CD14-positive monocyte (primary cell): ENCODE measurements around the gene CDC42EP3. TPM values are rescaled to one million over a fixed set of nuclear protein-coding genes. Genes with fewer than 3 reads are reported as not detected.

Experiments used
- DNase-seq, 3 donors: peaks; one replicate each; pipeline ENCODE4 v3.0.0-alpha.2; 2011 to 2022
- H2AFZ ChIP-seq: 2 replicates; pipeline ENCODE4 v1.6.0; 2012; ENCODE audit warnings: mild to moderate bottlenecking, low read depth, low read length, inconsistent platforms; ENCODE audit not compliant: insufficient read depth, poor library complexity, severe bottlenecking
- H3K27ac ChIP-seq, 2 donors: 1 replicate in 1 of 2; 2 replicates in 1 of 2; pipeline ENCODE4 v1.5.1; 2012 to 2013; ENCODE audit warnings: low read length in 2 of 2, control low read depth in 1 of 2, inconsistent platforms in 1 of 2, low read depth in 1 of 2, mild to moderate bottlenecking in 1 of 2
- H3K27me3 ChIP-seq, 2 donors: one replicate each; pipeline versions ENCODE4 v1.6.0 to v1.6.1; 2011 to 2013; ENCODE audit warnings: low read length in 2 of 2; ENCODE audit not compliant: control insufficient read depth in 2 of 2, insufficient read depth in 2 of 2
- H3K36me3 ChIP-seq, 2 donors: replicated peaks in 1 of 2; 1 replicate in 1 of 2; 2 replicates in 1 of 2; pipeline versions ENCODE4 v1.5.1 to v1.6.1; 2012 to 2013; ENCODE audit warnings: low read length in 2 of 2, control low read depth in 1 of 2, inconsistent platforms in 1 of 2, mild to moderate bottlenecking in 1 of 2; ENCODE audit not compliant: insufficient read depth in 2 of 2, control insufficient read depth in 1 of 2
- H3K4me1 ChIP-seq, 2 donors: 1 replicate in 1 of 2; 2 replicates in 1 of 2; pipeline versions ENCODE4 v1.5.1 to v1.6.1; 2012 to 2013; ENCODE audit warnings: low read length in 2 of 2, control low read depth in 1 of 2, inconsistent platforms in 1 of 2, mild to moderate bottlenecking in 1 of 2, moderate library complexity in 1 of 2; ENCODE audit not compliant: insufficient read depth in 2 of 2, control insufficient read depth in 1 of 2
- H3K4me2 ChIP-seq: replicated peaks from 2 replicates; pipeline ENCODE3; 2012; ENCODE audit warnings: low read length, moderate library complexity, mild to moderate bottlenecking; ENCODE audit not compliant: poor library complexity, severe bottlenecking; ENCODE audit errors: extremely low read depth
- H3K4me3 ChIP-seq, 3 experiments: fragments of 200-600 bp in 1 of 3; sonication (generic) in 1 of 3; replicated peaks in 1 of 3; 1 replicate in 2 of 3; 2 replicates in 1 of 3; pipeline ENCODE4 v1.5.1; 2011 to 2013; ENCODE audit warnings: low read length in 3 of 3, mild to moderate bottlenecking in 3 of 3, control low read depth in 2 of 3, low read depth in 2 of 3, inconsistent platforms in 1 of 3, moderate library complexity in 1 of 3
- H3K79me2 ChIP-seq: 2 replicates; pipeline ENCODE4 v1.6.0; 2012; ENCODE audit warnings: mild to moderate bottlenecking, control low read depth, inconsistent platforms, low read length, moderate library complexity; ENCODE audit not compliant: insufficient read depth
- H3K9ac ChIP-seq: 2 replicates; pipeline ENCODE4 v1.6.0; 2017; ENCODE audit warnings: low read length, mild to moderate bottlenecking; ENCODE audit not compliant: insufficient read depth, poor library complexity, severe bottlenecking
- H3K9me3 ChIP-seq, 2 donors: replicated peaks in 1 of 2; 1 replicate in 1 of 2; 2 replicates in 1 of 2; pipeline versions ENCODE4 v1.5.1 to v1.6.1; 2012 to 2013; ENCODE audit warnings: low read length in 2 of 2, control low read depth in 1 of 2; ENCODE audit not compliant: control insufficient read depth in 1 of 2, insufficient read depth in 1 of 2
- H4K20me1 ChIP-seq: 2 replicates; pipeline ENCODE4 v1.6.0; 2012; ENCODE audit warnings: mild to moderate bottlenecking, low read length, control low read depth, moderate library complexity; ENCODE audit not compliant: insufficient read depth
- H3K27ac Mint-ChIP-seq, 7 donors: one replicate each; pipeline ENCODE4 v1.8.0; 2020; ENCODE audit warnings: mild to moderate bottlenecking in 7 of 7, mixed read lengths in 7 of 7, moderate library complexity in 6 of 7, inconsistent platforms in 2 of 7
- H3K27me3 Mint-ChIP-seq, 3 donors: one replicate each; pipeline ENCODE4 v1.8.0; 2021 to 2022; ENCODE audit warnings: low read depth in 3 of 3, mild to moderate bottlenecking in 3 of 3, mixed read lengths in 3 of 3, moderate library complexity in 3 of 3, inconsistent platforms in 1 of 3
- H3K36me3 Mint-ChIP-seq, 2 donors: one replicate each; pipeline ENCODE4 v1.8.0; 2020; ENCODE audit warnings: mixed read lengths in 2 of 2, inconsistent platforms in 1 of 2, mild to moderate bottlenecking in 1 of 2
- H3K4me1 Mint-ChIP-seq: one replicate; pipeline ENCODE4 v1.8.0; 2020; ENCODE audit warnings: mild to moderate bottlenecking, mixed read lengths
- H3K4me3 Mint-ChIP-seq, 2 donors: one replicate each; pipeline ENCODE4 v1.8.0; 2020; ENCODE audit warnings: mild to moderate bottlenecking in 2 of 2, mixed read lengths in 2 of 2, moderate library complexity in 1 of 2
- H3K9me3 Mint-ChIP-seq, 7 donors: one replicate each; pipeline ENCODE4 v1.8.0; 2020 to 2022; ENCODE audit warnings: mixed read lengths in 7 of 7, mild to moderate bottlenecking in 6 of 7, moderate library complexity in 6 of 7, inconsistent platforms in 2 of 7
- CTCF ChIP-seq: fragments of 200-600 bp; IDR thresholded peaks from one replicate; pipeline ENCODE4 v1.8.0; 2022; ENCODE audit warnings: antibody characterized with exemption, mild to moderate bottlenecking
- WGBS: methylation state at CpG from one replicate; pipeline ENCODE4 v1.1.5; 2013; ENCODE audit warnings: missing lambda C conversion rate; ENCODE audit not compliant: insufficient coverage; 5-methylcytosine and 5-hydroxymethylcytosine counted together
- intact Hi-C, 2 donors: fragments of 100-400 bp; cut with micrococcal nuclease; formaldehyde crosslinking; loops; one replicate each; pipeline versions ENCODE4 v1.15.0 to v1.15.1; 2023
- polyA plus RNA-seq, 3 donors: library from polyadenylated mRNA; depleted of rRNA in 1 of 3; unstranded in 2 of 3; stranded (reverse) in 1 of 3; fragments of 300-500 nt in 2 of 3; fragments of >200 nt in 1 of 3; fragmentation: Illumina TruSeq in 2 of 3; gene quantifications; 1 replicate in 2 of 3; 2 replicates in 1 of 3; pipeline ENCODE4 v1.2.3, GENCODE V29; 2012 to 2021

CDC42EP3 gene
- polyA plus RNA-seq, 3 donors = 179 to 272 (median 249) TPM

- peak in 1 of 3 donors; percentile 90 for DNase-seq
- TF ChIP-seq CTCF = no peak
- no peaks in the 10 kb centered on the region for H3K9me3 ChIP-seq
- peak overlapping the region; percentile 71 for H3K9ac ChIP-seq
- no peaks in the 10 kb centered on the region for H4K20me1 ChIP-seq
- H3K4me2 ChIP-seq = peak overlapping the region; percentile 38
- H2AFZ ChIP-seq = peak overlapping the region; percentile 12
- peaks cover 11 to 14% of the 10 kb centered on the region in 2 donors for H3K36me3 Mint-ChIP-seq
- H3K27me3 Mint-ChIP-seq = peaks cover 0 to 4% (median 2%) of the 10 kb centered on the region in 3 donors
- peak overlapping the region in 1 of 3 experiments; percentile 33 for H3K4me3 ChIP-seq
- peaks cover 8% of the 10 kb centered on the region for H3K79me2 ChIP-seq
- peak overlapping the region; percentile 52 to 82 for H3K4me3 Mint-ChIP-seq
- WGBS = 38% methylated on average over 8 of the region's 8 CpGs
- no peaks in the 10 kb centered on the region for H3K36me3 ChIP-seq
- intact Hi-C loops = loop anchor here in 1 of 2 donors (5.0 to 10.0 kb wide), 4 partner anchors 37 to 223 kb away; partner anchors contain the start of gene CDC42EP3
- H3K27ac Mint-ChIP-seq = peak overlapping the region; percentile 99 to 100 (median 99)
- H3K27ac ChIP-seq = peak overlapping the region; percentile 98 to 99
- peaks cover 0 to 4% (median 0%) of the 10 kb centered on the region in 7 donors for H3K9me3 Mint-ChIP-seq
- peaks cover 64% of the 10 kb centered on the region for H3K4me1 Mint-ChIP-seq
- H3K4me1 ChIP-seq = peaks cover 50 to 60% of the 10 kb centered on the region in 2 donors
- no peaks in the 10 kb centered on the region for H3K27me3 ChIP-seq
Observed at GRCh38 chr2:37634914-37635503, 36.4 kb downstream of the CDC42EP3 start.

GRCh38 chr2:37633845-37634244, 37.6 kb downstream of the CDC42EP3 start:
- H3K4me1 Mint-ChIP-seq = peaks cover 60% of the 10 kb centered on the region
- H3K79me2 ChIP-seq = peaks cover 8% of the 10 kb centered on the region
- DNase-seq = peak in 2 of 3 donors; percentile 39 to 56
- no peaks in the 10 kb centered on the region for H4K20me1 ChIP-seq
- no peak for TF ChIP-seq CTCF
- 0% methylated on average over 1 of the region's 3 CpGs for WGBS
- no peak overlapping the region for H2AFZ ChIP-seq
- H3K27ac Mint-ChIP-seq = peak overlapping the region in 6 of 7 donors; percentile 73 to 100 (median 89)
- H3K4me1 ChIP-seq = peaks cover 50 to 60% of the 10 kb centered on the region in 2 donors
- H3K27me3 Mint-ChIP-seq = peaks cover 0 to 5% (median 3%) of the 10 kb centered on the region in 3 donors
- peaks cover 0 to 4% (median 0%) of the 10 kb centered on the region in 7 donors for H3K9me3 Mint-ChIP-seq
- no peaks in the 10 kb centered on the region for H3K36me3 ChIP-seq
- no peaks in the 10 kb centered on the region for H3K27me3 ChIP-seq
- H3K4me2 ChIP-seq = no peak overlapping the region
- intact Hi-C loops = loop anchor here in 1 of 2 donors (5.0 to 10.0 kb wide), 2 partner anchors 191 to 222 kb away; no protein-coding TSS in a partner anchor
- H3K27ac ChIP-seq = peak overlapping the region in 1 of 2 donors; percentile 98
- no peak overlapping the region for H3K9ac ChIP-seq
- no peak overlapping the region for H3K4me3 ChIP-seq
- H3K36me3 Mint-ChIP-seq = peaks cover 11 to 14% of the 10 kb centered on the region in 2 donors
- H3K4me3 Mint-ChIP-seq = no peak overlapping the region
- H3K9me3 ChIP-seq = no peaks in the 10 kb centered on the region
